SU-DHL-6 (cell line): ENCODE measurements around the gene TEKTIP1.

Experiments used
- CTCF ChIP-seq: fragments of 200-600 bp; sonication (generic); IDR thresholded peaks from one replicate; pipeline ENCODE4 v1.5.1; 2017; ENCODE audit warnings: antibody characterized with exemption, mild to moderate bottlenecking, low read length, moderate library complexity; ENCODE audit not compliant: insufficient read depth, poor library complexity, severe bottlenecking
- EZH2phosphoT487 ChIP-seq: fragments of 200-600 bp; sonication (generic), shearing (Covaris generic); conservative IDR thresholded peaks from 2 replicates; pipeline ENCODE4 v1.6.1; 2018; ENCODE audit warnings: mild to moderate bottlenecking, antibody characterized with exemption, low read length, moderate library complexity, mixed read lengths

- TF ChIP-seq EZH2phosphoT487 (no peak), CTCF (no peak)
Observed at GRCh38 chr19:3538965-3539755, at the start of gene TEKTIP1.
